ENCODE measurements around the gene AQP1.

DNA sequence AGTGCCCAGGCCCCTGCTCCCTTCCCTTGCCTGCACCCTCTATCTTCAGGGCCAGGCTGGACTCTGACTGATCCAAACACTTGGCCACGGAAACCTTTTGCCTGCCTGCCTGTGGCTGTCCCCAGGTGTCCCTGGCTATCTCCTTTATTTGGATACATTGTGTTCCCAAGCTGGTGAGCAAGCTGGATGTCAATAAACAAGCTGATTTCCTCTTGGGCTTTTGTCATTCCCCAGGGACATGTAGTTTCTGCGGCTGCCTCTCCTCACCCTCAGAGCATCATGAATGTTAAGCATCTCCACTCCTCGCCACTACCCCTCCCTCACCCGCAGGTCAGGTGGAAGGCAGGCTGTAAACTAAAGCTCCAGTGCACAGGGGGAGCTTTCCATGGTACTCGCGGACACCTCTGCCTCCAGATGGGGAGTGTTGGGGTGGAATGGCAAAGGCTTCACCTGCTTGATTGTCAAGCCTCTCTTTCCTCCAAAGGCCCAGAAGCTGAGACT, 59.0 kb downstream of the AQP1 start:
- TF ChIP-seq, protein P1, sequence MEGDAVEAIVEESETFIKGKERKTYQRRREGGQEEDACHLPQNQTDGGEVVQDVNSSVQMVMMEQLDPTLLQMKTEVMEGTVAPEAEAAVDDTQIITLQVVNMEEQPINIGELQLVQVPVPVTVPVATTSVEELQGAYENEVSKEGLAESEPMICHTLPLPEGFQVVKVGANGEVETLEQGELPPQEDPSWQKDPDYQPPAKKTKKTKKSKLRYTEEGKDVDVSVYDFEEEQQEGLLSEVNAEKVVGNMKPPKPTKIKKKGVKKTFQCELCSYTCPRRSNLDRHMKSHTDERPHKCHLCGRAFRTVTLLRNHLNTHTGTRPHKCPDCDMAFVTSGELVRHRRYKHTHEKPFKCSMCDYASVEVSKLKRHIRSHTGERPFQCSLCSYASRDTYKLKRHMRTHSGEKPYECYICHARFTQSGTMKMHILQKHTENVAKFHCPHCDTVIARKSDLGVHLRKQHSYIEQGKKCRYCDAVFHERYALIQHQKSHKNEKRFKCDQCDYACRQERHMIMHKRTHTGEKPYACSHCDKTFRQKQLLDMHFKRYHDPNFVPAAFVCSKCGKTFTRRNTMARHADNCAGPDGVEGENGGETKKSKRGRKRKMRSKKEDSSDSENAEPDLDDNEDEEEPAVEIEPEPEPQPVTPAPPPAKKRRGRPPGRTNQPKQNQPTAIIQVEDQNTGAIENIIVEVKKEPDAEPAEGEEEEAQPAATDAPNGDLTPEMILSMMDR (IDR thresholded peaks at IDR 0.05), result no peak
- TF ChIP-seq POLR2A (IDR thresholded peaks at IDR 0.05), result no peak

Measured in thyroid gland (tissue), 4 donors.